T-helper 9 cell (primary cell): ENCODE results near the gene ENOX1.

ENCODE experiments used
- DNase-seq: peaks from one replicate; pipeline ENCODE4 v3.0.0-alpha.2; 2020

Gene ENOX1

GRCh38 chr13:43475140-43475539 is 311.6 kb downstream of the ENOX1 start:
- DNase-seq: no peak

DNA sequence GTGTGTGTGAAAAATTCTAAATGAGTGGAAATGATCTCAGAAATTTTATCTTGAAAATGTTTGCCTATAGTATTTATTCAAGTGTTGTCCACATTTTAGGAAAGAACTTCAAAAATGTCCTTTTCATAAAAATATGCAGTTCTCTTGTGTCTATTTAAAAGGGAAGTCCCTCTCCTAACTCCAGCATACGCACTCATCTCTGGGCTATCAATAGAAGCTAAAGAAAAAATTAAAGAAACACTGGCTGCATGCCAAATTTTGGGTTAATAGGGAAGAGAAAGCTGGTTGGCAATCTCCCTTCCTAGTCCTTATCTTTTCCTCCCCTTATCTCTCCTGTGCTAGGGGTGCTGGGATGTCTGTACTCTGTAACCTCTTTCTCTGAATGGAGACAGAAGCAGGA is 313.3 kb downstream of the ENOX1 start:
- DNase-seq: no peak

GRCh38 chr13:43472980-43473379 is 313.8 kb downstream of the ENOX1 start:
- DNase-seq: no peak

DNA sequence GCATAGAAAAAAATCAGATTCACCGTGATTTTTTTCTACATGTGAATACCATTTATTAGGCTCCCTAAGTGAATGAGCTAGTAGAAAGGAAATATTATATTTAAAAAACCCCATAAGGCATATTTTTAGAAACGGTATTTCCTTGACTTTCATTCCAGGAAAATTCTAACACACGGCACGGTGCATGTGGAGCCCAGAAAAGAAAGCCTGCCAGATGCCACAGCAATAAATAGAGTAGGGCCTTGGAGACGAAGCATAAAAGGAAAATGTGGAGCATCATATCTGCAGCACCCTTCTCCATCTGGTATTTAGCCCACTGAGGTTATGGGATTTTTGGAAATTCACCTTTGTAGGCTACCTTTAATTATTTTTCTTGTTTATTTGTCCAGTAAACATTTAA is 314.4 kb downstream of the ENOX1 start:
- DNase-seq: no peak

DNA sequence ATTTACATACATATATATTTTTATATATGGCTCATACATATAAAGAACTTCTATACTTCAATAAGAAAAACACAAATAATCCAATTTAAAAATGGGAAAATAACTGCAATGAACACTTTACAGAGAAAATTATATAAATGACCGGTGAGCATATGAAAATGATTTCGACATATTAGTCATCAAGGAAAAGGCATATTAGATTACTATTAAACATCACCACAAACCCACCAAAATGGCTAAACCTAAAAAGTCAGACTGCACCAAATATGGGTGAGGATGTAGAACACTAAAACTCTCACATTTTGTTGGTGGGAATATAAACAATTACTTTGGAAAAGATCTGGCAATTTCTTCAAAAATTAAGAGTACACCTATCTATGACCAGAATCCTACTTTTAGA is 316.2 kb downstream of the ENOX1 start:
- DNase-seq: no peak

DNA sequence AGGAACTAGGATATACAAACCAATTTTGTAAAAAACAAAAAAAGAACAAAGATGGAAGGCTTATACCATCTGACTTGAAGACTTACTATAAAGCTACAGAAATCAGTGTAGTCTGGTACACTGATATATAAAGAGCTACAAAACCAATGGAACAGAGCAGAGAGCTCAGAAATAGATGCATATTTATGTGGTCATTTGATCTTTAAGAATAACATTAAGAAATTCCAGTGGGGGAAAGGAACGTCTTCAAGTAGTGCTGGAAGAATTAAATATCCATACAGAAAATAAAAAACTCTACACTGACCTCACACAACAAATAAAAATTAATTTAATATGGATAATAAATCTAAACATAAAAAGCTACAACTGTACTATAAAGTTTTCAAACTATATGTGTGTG is 317.0 kb downstream of the ENOX1 start:
- no peak for DNase-seq

- no peak for DNase-seq
Observed at GRCh38 chr13:43464578-43465264, 322.1 kb downstream of the ENOX1 start.

GRCh38 chr13:43448605-43449336 is 338.0 kb downstream of the ENOX1 start:
- no peak for DNase-seq

DNA sequence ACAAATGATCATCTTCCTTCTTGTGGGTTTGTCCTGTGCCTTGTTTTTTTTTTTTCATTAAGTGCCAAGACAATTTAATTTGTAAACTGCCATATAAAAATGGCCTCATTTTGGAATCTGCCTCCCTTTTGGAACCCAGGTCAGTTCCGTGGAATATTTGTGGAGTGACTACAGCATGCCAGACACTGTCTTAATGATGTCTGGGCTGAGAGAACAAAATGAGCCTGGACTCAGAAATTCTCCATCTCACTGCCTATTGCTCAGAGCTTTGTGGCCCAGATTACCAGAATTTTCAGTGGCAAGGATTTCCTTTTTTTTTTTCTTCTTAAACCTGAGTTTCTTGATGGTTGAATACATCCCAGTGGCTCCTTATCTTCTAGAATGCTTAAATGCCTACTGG is 340.6 kb downstream of the ENOX1 start:
- DNase-seq: no peak

- DNase-seq: no peak
Observed at GRCh38 chr13:43445668-43446067, 341.1 kb downstream of the ENOX1 start.

DNA sequence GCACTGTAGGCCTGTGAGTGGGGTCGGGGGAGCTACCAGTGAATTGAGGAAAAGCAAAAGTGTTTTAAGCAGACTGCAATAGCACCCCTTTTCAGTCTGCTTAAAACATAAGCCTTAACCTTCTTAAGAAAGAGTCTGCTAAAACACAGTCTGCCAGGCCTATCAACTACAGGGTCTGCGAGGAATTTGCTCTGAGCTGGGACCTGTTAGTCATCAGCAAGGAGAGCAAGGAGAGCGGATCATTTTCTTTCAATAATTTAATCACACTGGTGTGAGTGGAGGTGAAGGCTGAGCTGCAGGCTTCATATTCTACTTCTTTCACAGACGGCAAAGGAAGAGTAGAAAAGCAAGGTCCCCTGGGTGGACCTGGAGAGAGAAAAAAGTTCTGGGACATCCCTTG is 342.7 kb downstream of the ENOX1 start:
- no peak for DNase-seq

GRCh38 chr13:43441899-43442499 is 344.8 kb downstream of the ENOX1 start:
- no peak for DNase-seq

GRCh38 chr13:43441464-43441863 is 345.3 kb downstream of the ENOX1 start:
- DNase-seq: no peak

- no peak for DNase-seq
Observed at GRCh38 chr13:43434191-43434590, 352.6 kb downstream of the ENOX1 start.

GRCh38 chr13:43433691-43434141 is 353.1 kb downstream of the ENOX1 start:
- no peak for DNase-seq

DNA sequence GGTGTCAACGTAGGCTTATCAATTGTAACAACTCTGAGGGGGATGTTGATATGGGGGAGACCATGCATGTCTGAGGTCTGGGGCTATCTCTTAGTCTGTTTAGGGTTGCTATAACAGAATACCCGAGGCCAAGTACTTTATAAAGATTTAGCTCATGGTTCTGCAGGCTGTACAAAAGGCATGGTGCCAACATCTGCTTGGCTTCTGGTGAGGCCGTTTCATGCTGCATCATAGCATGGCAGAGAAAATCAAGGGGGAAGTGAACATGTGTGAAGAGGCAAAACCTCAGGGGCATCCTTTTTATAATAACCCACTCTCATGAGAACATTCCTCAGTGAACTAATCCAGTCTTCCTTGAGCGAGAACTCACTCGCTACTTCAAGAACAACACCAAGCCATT is 353.8 kb downstream of the ENOX1 start:
- no peak for DNase-seq

DNA sequence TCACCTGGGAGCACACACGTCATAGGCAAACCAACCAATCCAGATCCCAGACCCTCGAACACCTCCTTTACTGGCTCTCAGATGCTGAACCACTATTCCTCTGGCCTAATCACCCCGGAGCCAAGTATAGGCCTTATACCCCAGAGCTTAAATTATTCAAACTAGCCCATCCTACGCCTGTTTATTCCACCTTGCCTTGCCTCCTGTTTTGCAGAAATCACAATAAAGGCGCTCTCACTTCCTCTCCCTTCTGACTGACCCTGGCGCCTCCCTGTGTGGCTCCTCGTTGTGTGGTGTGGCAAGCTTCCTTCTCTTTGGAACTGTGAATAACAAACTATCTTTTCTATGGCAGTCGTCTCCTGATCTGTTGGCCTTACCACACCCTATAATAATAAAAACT is 354.9 kb downstream of the ENOX1 start:
- no peak for DNase-seq

DNA sequence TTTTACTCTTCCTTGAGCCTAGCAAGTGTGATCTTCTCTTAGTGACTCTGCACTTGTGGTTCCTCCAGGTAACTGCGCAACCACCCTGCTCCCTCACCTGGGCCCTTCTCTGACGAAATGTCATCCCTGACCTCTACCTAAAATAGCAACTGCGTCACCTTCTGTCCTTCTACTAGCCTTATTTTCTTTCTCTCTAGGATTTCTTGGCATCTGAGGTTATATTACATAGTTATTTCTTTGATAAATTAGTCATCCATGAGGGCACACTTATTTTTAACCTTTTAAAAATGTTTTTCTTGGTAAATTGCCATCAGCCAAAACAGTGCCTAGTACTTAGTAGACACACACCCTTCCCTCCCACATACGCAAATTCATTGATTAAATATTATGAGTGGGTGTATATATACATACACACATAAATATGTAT is 355.5 kb downstream of the ENOX1 start:
- no peak for DNase-seq

DNA sequence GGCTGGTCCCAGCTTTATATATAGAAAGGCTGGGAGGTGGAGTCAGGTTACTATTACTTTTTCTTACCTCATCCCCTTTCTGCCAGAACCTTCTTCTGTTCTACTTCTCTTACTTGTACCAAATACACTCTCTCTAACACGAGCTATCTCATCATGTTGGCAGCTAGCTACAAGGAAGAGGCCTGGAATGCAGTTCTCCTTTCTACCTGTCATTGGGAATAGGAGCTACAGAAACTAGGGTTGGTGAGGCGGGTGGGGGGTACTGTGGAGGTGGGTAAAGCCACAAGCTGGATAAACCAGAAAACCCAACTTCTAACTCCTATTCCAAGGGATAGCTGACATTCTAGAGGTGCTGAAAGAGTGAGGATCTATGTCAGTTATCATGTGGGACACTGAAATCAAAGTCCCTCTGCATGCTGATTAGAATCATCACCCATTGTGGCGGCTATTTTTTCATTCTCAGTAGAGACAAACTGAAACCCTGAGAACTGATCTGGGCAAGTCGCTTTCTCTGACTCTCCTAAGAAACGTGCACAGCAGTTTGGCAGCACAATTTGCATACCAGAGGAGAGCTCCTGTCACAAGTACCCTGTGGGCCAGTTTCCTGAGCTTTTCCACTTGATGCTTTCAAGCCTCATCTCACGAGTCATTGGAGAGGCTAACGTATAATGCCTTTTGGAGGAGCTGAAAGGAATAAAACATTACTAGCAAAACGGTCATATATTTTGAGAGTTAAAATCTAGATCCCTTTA is 358.1 kb downstream of the ENOX1 start:
- DNase-seq: no peak

- no peak for DNase-seq
Observed at GRCh38 chr13:43426355-43426754, 360.4 kb downstream of the ENOX1 start.

- no peak for DNase-seq
Observed at GRCh38 chr13:43425234-43425633, 361.5 kb downstream of the ENOX1 start.

DNA sequence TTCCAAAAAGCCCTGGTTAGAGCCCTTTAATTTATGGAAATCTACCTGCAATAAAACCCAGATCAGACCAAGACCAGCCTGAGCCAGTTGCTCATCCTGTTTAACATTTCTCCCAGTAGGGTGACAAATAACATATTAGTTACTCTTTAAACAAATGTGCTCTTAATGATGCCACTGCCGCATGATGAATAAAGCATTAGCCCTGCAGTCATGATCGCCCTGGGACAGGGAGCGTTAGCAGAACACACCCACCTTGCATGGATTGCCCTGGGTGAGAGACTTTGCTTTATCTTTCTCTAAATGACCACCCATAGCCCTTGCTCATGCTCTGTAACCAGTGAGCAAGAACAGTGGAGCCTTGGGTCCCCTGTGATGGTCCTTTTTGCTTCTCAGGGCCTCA is 362.4 kb downstream of the ENOX1 start:
- no peak for DNase-seq

DNA sequence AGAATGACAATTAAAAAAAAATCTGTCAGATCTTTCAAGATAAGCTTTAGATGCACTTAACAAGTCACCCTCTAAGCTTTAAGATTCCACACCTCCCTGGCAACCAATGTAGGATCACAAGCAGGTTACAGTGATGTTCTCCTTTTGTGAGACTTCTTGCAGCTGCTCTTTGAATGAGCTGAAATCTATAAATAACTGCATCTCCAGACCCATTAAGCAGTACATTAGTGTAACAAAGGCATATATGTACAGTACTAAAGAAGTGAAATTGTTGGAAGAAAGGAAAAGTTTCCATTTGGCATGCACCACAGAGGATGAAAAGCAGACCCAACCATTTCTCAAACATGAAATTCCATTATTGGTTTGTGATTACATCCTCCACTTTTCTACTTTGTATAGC is 364.7 kb downstream of the ENOX1 start:
- DNase-seq: no peak
